ENCODE results near the gene MYL6. TPM values are rescaled to one million over a fixed set of nuclear protein-coding genes. Genes with fewer than 3 reads are reported as not detected.

Gene MYL6
- total and polyA plus RNA-seq, 4 donors, result 1,471 to 3,593 (median 2,197) TPM

DNA sequence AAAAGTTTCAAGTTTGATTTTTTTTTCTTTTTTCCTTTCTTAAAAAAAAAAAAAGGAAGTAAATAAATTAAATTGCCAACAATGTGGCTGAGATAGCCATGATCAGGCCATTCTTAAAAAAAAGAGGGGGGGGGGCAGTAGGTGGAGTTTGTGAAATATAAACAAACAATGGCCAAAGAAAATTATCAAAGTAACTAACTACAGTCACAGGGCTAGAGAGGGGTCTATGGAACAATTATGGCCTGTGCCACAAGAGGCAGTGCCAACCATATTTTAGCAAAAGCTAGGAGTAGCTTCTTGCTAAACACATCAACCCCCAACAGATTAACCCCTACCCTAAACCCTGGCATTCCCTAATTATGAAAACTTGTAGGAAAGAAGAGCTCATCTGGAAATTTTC, 47.3 kb downstream of the MYL6 start:
- Histone ChIP-seq H3K27ac (ENCODE audit: low read depth in 1 of 2, low read length in 1 of 2) (no peak overlapping the region), H3K36me3 (ENCODE audit: control insufficient read depth in 4 of 4, insufficient read depth in 4 of 4, low read length in 4 of 4) (peaks cover 30 to 43% (median 35%) of the 10 kb centered on the region in 4 donors)

DNA sequence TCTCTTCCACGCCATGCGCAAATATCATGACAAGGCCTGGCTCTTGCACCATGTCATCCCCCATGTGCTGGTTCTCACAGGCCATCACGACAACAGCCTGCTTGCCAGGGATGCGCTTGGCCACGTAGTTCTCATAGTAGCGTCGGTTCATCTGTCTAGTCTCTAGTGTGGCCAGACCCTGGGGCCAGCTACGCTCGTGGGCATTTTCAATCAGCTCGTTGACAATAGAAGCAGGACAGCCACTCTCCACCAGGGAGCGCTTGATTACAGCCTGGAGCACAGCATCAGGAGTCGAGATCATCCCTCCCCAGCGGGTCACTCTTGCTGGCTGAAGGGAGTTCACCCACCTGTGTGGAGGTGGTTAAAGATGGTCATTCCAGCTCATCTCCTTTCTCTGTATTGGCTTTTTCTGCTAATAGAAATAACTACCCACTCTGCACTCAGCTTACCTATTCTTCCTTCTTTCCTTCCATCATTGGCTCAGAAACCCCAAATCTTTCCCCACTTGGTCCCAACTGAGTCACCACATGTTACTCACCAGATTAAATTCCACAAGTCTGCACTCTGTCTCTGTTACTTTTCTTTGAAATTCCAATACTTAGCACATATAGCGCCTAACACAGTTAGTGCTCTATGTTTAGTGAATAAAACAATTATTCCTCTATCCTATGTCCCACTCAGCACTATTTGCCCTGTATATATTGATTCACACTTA, 48.5 kb downstream of the MYL6 start:
- H3K27me3 ChIP-seq (ENCODE audit: control insufficient read depth in 3 of 3, insufficient read depth in 3 of 3, low read length in 2 of 3), result no peaks in the 10 kb centered on the region
- ATAC-seq (ENCODE audit: insufficient read depth, low FRiP score), result peak; percentile 20
- peak overlapping the region in 1 of 2 donors; percentile 24 for H3K9ac ChIP-seq (ENCODE audit: insufficient read depth in 1 of 2, low read length in 2 of 2)
- peak; percentile 56 to 60 (median 58) for DNase-seq
- H3K27ac ChIP-seq (ENCODE audit: low read depth in 1 of 2, low read length in 1 of 2), result peak overlapping the region in 1 of 2 donors; percentile 28
- H3K4me3 ChIP-seq, result no peak overlapping the region
- H3K9me3 ChIP-seq (ENCODE audit: control insufficient read depth in 4 of 4, insufficient read depth in 3 of 4, low read length in 3 of 4), result peaks cover 0 to 1% (median 0%) of the 10 kb centered on the region in 4 donors
- H3K36me3 ChIP-seq (ENCODE audit: control insufficient read depth in 4 of 4, insufficient read depth in 4 of 4, low read length in 4 of 4), result peaks cover 36 to 49% (median 38%) of the 10 kb centered on the region in 4 donors
- H3K4me1 ChIP-seq (ENCODE audit: control insufficient read depth in 5 of 5, insufficient read depth in 5 of 5, low read length in 5 of 5), result no peaks in the 10 kb centered on the region
- WGBS, 2 donors, result 65 to 72% methylated on average over 14 of the region's 14 CpGs
- TF ChIP-seq, protein P1, sequence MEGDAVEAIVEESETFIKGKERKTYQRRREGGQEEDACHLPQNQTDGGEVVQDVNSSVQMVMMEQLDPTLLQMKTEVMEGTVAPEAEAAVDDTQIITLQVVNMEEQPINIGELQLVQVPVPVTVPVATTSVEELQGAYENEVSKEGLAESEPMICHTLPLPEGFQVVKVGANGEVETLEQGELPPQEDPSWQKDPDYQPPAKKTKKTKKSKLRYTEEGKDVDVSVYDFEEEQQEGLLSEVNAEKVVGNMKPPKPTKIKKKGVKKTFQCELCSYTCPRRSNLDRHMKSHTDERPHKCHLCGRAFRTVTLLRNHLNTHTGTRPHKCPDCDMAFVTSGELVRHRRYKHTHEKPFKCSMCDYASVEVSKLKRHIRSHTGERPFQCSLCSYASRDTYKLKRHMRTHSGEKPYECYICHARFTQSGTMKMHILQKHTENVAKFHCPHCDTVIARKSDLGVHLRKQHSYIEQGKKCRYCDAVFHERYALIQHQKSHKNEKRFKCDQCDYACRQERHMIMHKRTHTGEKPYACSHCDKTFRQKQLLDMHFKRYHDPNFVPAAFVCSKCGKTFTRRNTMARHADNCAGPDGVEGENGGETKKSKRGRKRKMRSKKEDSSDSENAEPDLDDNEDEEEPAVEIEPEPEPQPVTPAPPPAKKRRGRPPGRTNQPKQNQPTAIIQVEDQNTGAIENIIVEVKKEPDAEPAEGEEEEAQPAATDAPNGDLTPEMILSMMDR (IDR thresholded peaks at IDR 0.05; ENCODE audit: control extremely low read depth, extremely low read depth), result peak; percentile 35

More for the DNA sequence above, 47.3 kb downstream of the MYL6 start:
- H3K9ac ChIP-seq (ENCODE audit: insufficient read depth in 1 of 2, low read length in 2 of 2), result peak overlapping the region in 1 of 2 donors; percentile 13
- no peaks in the 10 kb centered on the region for H3K4me1 ChIP-seq (ENCODE audit: control insufficient read depth in 5 of 5, insufficient read depth in 5 of 5, low read length in 5 of 5)
- no peak for ATAC-seq (ENCODE audit: insufficient read depth, low FRiP score)
- no peak overlapping the region for H3K4me3 ChIP-seq
- H3K9me3 ChIP-seq (ENCODE audit: control insufficient read depth in 4 of 4, insufficient read depth in 3 of 4, low read length in 3 of 4), result peaks cover 0 to 1% (median 0%) of the 10 kb centered on the region in 4 donors
- TF ChIP-seq, protein P1 (IDR thresholded peaks at IDR 0.05; ENCODE audit: control extremely low read depth, extremely low read depth), result no peak
- H3K27me3 ChIP-seq (ENCODE audit: control insufficient read depth in 3 of 3, insufficient read depth in 3 of 3, low read length in 2 of 3), result no peaks in the 10 kb centered on the region
- DNase-seq, result no peak

DNA sequence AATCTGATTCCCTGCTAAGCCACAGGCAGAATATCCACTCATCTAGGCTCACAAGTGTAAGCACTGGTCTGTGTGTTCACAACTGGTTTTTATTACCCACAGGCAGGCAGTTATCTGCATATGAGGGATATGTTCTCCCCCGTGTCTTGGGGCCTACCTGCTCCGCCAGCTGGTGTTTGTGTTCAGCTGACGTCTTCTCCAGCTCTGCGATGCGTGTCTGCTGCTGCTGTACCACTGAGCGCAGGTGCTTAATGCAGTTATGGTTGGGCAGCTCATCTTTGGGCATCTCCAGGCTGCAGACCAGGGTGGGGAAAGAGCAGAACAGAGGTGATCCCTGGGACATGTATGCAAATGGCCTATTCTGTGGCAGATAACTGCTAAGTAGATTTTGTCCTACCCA, 49.8 kb downstream of the MYL6 start:
- Histone ChIP-seq H3K27ac (ENCODE audit: low read depth in 1 of 2, low read length in 1 of 2) (no peak overlapping the region), H3K9ac (ENCODE audit: insufficient read depth in 1 of 2, low read length in 2 of 2) (no peak overlapping the region), H3K4me3 (no peak overlapping the region), H3K36me3 (ENCODE audit: control insufficient read depth in 4 of 4, insufficient read depth in 4 of 4, low read length in 4 of 4) (peaks cover 45 to 63% (median 47%) of the 10 kb centered on the region in 4 donors), H3K27me3 (ENCODE audit: control insufficient read depth in 3 of 3, insufficient read depth in 3 of 3, low read length in 2 of 3) (no peaks in the 10 kb centered on the region), H3K9me3 (ENCODE audit: control insufficient read depth in 4 of 4, insufficient read depth in 3 of 4, low read length in 3 of 4) (peaks cover 0 to 1% (median 0%) of the 10 kb centered on the region in 4 donors), H3K4me1 (ENCODE audit: control insufficient read depth in 5 of 5, insufficient read depth in 5 of 5, low read length in 5 of 5) (no peaks in the 10 kb centered on the region)
- TF ChIP-seq, protein P1 (IDR thresholded peaks at IDR 0.05; ENCODE audit: control extremely low read depth, extremely low read depth), result no peak
- WGBS, 2 donors, result 90 to 94% methylated on average over 6 of the region's 6 CpGs
- no peak for DNase-seq
- no peak for ATAC-seq (ENCODE audit: insufficient read depth, low FRiP score)

Other genes starting within 250 kb of the MYL6 start
- 10 to 100 TPM; 32.0 to 32.3 TPM for gene PYM1, start 230.5 kb upstream of the MYL6 start, total RNA-seq
- gene PYM1, start 230.5 kb upstream of the MYL6 start, polyA plus RNA-seq, result 10 to 100 TPM; 37.7 to 44.9 TPM
- 10 to 100 TPM; 33.7 to 41.1 TPM for gene DGKA, start 227.2 kb upstream of the MYL6 start, total RNA-seq
- gene DGKA, start 227.2 kb upstream of the MYL6 start, polyA plus RNA-seq, result 10 to 100 TPM; 19.3 to 28.0 TPM
- 1 to 10 TPM in 1 of 2 donors, under 1 TPM in 1; 0.43 to 1.7 TPM for gene PMEL, start 192.3 kb upstream of the MYL6 start, total RNA-seq
- gene PMEL, start 192.3 kb upstream of the MYL6 start, polyA plus RNA-seq, result 1 to 10 TPM; 1.0 to 1.1 TPM
- 10 to 100 TPM; 27.4 to 28.0 TPM for gene CDK2, start 191.5 kb upstream of the MYL6 start, total RNA-seq
- gene CDK2, start 191.5 kb upstream of the MYL6 start, polyA plus RNA-seq, result 10 to 100 TPM; 13.0 to 25.5 TPM
- gene RAB5B, start 184.3 kb upstream of the MYL6 start, total RNA-seq, result 100 to 1,000 TPM; 113 to 118 TPM
- 10 to 100 TPM; 64.5 to 70.0 TPM for gene RAB5B, start 184.3 kb upstream of the MYL6 start, polyA plus RNA-seq
- 10 to 100 TPM; 17.7 to 26.2 TPM for gene SUOX, start 161.1 kb upstream of the MYL6 start, total RNA-seq
- gene SUOX, start 161.1 kb upstream of the MYL6 start, polyA plus RNA-seq, result 10 to 100 TPM; 15.1 to 17.1 TPM
- 10 to 100 TPM in 1 of 2 donors, 1 to 10 TPM in 1; 7.0 to 10.7 TPM for gene IKZF4, start 137.3 kb upstream of the MYL6 start, total RNA-seq
- 1 to 10 TPM; 3.3 to 3.5 TPM for gene IKZF4, start 137.3 kb upstream of the MYL6 start, polyA plus RNA-seq
- gene RPS26, start 116.4 kb upstream of the MYL6 start, total RNA-seq, result 10 to 100 TPM; 53.1 to 94.2 TPM
- 1,000 to 10,000 TPM; 1,088 to 1,477 TPM for gene RPS26, start 116.4 kb upstream of the MYL6 start, polyA plus RNA-seq
- gene ERBB3, start 78.2 kb upstream of the MYL6 start, total RNA-seq, result 100 to 1,000 TPM in 1 of 2 donors, 10 to 100 TPM in 1; 67.9 to 191 TPM
- gene ERBB3, start 78.2 kb upstream of the MYL6 start, polyA plus RNA-seq, result 10 to 100 TPM; 31.4 to 52.3 TPM
- gene PA2G4, start 53.8 kb upstream of the MYL6 start, total RNA-seq, result 10 to 100 TPM; 80.2 to 81.3 TPM
- gene PA2G4, start 53.8 kb upstream of the MYL6 start, polyA plus RNA-seq, result 100 to 1,000 TPM in 1 of 2 donors, 10 to 100 TPM in 1; 97.6 to 137 TPM
- 1,000 to 10,000 TPM; 1,569 to 3,132 TPM for gene RPL41, start 41.7 kb upstream of the MYL6 start, total RNA-seq
- 1,000 to 10,000 TPM; 4,690 to 5,737 TPM for gene RPL41, start 41.7 kb upstream of the MYL6 start, polyA plus RNA-seq
- gene ZC3H10, start 40.1 kb upstream of the MYL6 start, total RNA-seq, result 1 to 10 TPM; 2.5 to 7.9 TPM
- 1 to 10 TPM; 3.1 to 3.5 TPM for gene ZC3H10, start 40.1 kb upstream of the MYL6 start, polyA plus RNA-seq
- gene ESYT1, start 30.1 kb upstream of the MYL6 start, total RNA-seq, result 100 to 1,000 TPM in 1 of 2 donors, 10 to 100 TPM in 1; 57.4 to 131 TPM
- 10 to 100 TPM; 23.5 to 71.0 TPM for gene ESYT1, start 30.1 kb upstream of the MYL6 start, polyA plus RNA-seq
- 10 to 100 TPM; 39.1 to 46.1 TPM for gene MYL6B, start 5.8 kb upstream of the MYL6 start, total RNA-seq
- 10 to 100 TPM; 20.7 to 40.3 TPM for gene MYL6B, start 5.8 kb upstream of the MYL6 start, polyA plus RNA-seq
- 10 to 100 TPM; 66.5 to 97.5 TPM for gene SMARCC2, start 31.1 kb downstream of the MYL6 start, total RNA-seq
- gene SMARCC2, start 31.1 kb downstream of the MYL6 start, polyA plus RNA-seq, result 10 to 100 TPM; 23.9 to 29.0 TPM
- 10 to 100 TPM; 49.5 to 54.6 TPM for gene RNF41, start 63.6 kb downstream of the MYL6 start, total RNA-seq
- 10 to 100 TPM; 18.1 to 40.6 TPM for gene RNF41, start 63.6 kb downstream of the MYL6 start, polyA plus RNA-seq
- gene NABP2, start 66.0 kb downstream of the MYL6 start, total RNA-seq, result 10 to 100 TPM; 11.3 to 31.4 TPM
- gene NABP2, start 66.0 kb downstream of the MYL6 start, polyA plus RNA-seq, result 10 to 100 TPM; 22.1 to 23.8 TPM
- 1 to 10 TPM in 1 of 2 donors, under 1 TPM in 1; 0.71 to 1.1 TPM for gene SLC39A5, start 71.7 kb downstream of the MYL6 start, total RNA-seq
- under 1 TPM; 0.13 to 0.20 TPM for gene SLC39A5, start 71.7 kb downstream of the MYL6 start, polyA plus RNA-seq
- gene ANKRD52, start 100.0 kb downstream of the MYL6 start, total RNA-seq, result 10 to 100 TPM; 25.9 to 38.1 TPM
- gene ANKRD52, start 100.0 kb downstream of the MYL6 start, polyA plus RNA-seq, result 1 to 10 TPM; 9.2 to 9.9 TPM
- 10 to 100 TPM in 1 of 2 donors, 1 to 10 TPM in 1; 8.3 to 16.5 TPM for gene COQ10A, start 108.6 kb downstream of the MYL6 start, total RNA-seq
- 10 to 100 TPM in 1 of 2 donors, 1 to 10 TPM in 1; 5.8 to 18.1 TPM for gene COQ10A, start 108.6 kb downstream of the MYL6 start, polyA plus RNA-seq
- gene CS, start 142.0 kb downstream of the MYL6 start, total RNA-seq, result 100 to 1,000 TPM; 101 to 204 TPM
- 10 to 100 TPM; 43.1 to 87.9 TPM for gene CS, start 142.0 kb downstream of the MYL6 start, polyA plus RNA-seq
- 100 to 1,000 TPM in 1 of 2 donors, 10 to 100 TPM in 1; 38.8 to 125 TPM for gene CNPY2, start 157.6 kb downstream of the MYL6 start, total RNA-seq
- gene CNPY2, start 157.6 kb downstream of the MYL6 start, polyA plus RNA-seq, result 100 to 1,000 TPM; 128 to 153 TPM
- gene PAN2, start 175.6 kb downstream of the MYL6 start, total RNA-seq, result 10 to 100 TPM; 61.4 to 68.2 TPM
- 10 to 100 TPM; 22.4 to 43.0 TPM for gene PAN2, start 175.6 kb downstream of the MYL6 start, polyA plus RNA-seq
- under 1 TPM; 0.34 to 0.77 TPM for gene IL23A, start 180.5 kb downstream of the MYL6 start, total RNA-seq
- 1 to 10 TPM in 1 of 2 donors, under 1 TPM in 1; 0.43 to 4.0 TPM for gene IL23A, start 180.5 kb downstream of the MYL6 start, polyA plus RNA-seq
- gene STAT2, start 201.7 kb downstream of the MYL6 start, total RNA-seq, result 100 to 1,000 TPM; 139 to 218 TPM
- gene STAT2, start 201.7 kb downstream of the MYL6 start, polyA plus RNA-seq, result 10 to 100 TPM; 64.8 to 67.2 TPM
- gene APOF, start 204.5 kb downstream of the MYL6 start, total RNA-seq, result under 1 TPM in 1 of 2 donors, not detected in 1; 0.12 TPM
- not detected for gene APOF, start 204.5 kb downstream of the MYL6 start, polyA plus RNA-seq